Brain microvascular endothelial cell (primary cell): ENCODE results near the gene MSH5.

Experiments used
- DNase-seq: peaks from one replicate; pipeline ENCODE4 v3.0.0-alpha.2; 2020
- H3K27ac ChIP-seq: fragments of 250-450 bp; sonication (Bioruptor Pico); 2 replicates; pipeline ENCODE4 v1.5.1; 2020; ENCODE audit warnings: mild to moderate bottlenecking, moderate library complexity
- H3K27me3 ChIP-seq: fragments of 250-450 bp; sonication (Bioruptor Pico); replicated peaks from 2 replicates; pipeline ENCODE4 v1.5.1; 2020; ENCODE audit warnings: mild to moderate bottlenecking
- H3K36me3 ChIP-seq: fragments of 250-450 bp; sonication (Bioruptor Pico); replicated peaks from 2 replicates; pipeline ENCODE4 v1.5.1; 2020; ENCODE audit warnings: mild to moderate bottlenecking
- H3K4me3 ChIP-seq: 2 replicates; pipeline ENCODE4 v1.5.1; 2011; ENCODE audit warnings: low read depth, mild to moderate bottlenecking, control low read depth, low read length, moderate library complexity
- CTCF ChIP-seq: IDR thresholded peaks from 2 replicates; pipeline ENCODE4 v1.5.1; 2011; ENCODE audit warnings: low read depth, mild to moderate bottlenecking, moderate library complexity, low read length, control low read depth, inconsistent platforms; ENCODE audit errors: missing control alignments
- in situ Hi-C: cut with HindIII; loops from 2 replicates; pipeline ENCODE4 v1.10.0; 2017; ENCODE audit warnings: low sequenced_read_pairs, low pct_ligation_motif_present

MSH5 gene

GRCh38 chr6:31692886-31693285 lies 46.9 kb upstream of the MSH5 start:
- Histone ChIP-seq H3K27ac (no peak overlapping the region), H3K27me3 (no peaks in the 10 kb centered on the region), H3K36me3 (peaks cover 60% of the 10 kb centered on the region), H3K4me3 (no peak overlapping the region)
- no peak for TF ChIP-seq CTCF
- in situ Hi-C loops = no loop called here
- no peak for DNase-seq

- no peak for DNase-seq
- TF ChIP-seq CTCF = no peak
- H3K27me3 ChIP-seq = no peaks in the 10 kb centered on the region
- H3K27ac ChIP-seq = no peak overlapping the region
- peaks cover 53% of the 10 kb centered on the region for H3K36me3 ChIP-seq
- in situ Hi-C loops = no loop called here
- H3K4me3 ChIP-seq = no peak overlapping the region
Observed at GRCh38 chr6:31693535-31693934, 46.3 kb upstream of the MSH5 start.

GRCh38 chr6:31697555-31697954 lies 42.2 kb upstream of the MSH5 start:
- Histone ChIP-seq H3K36me3 (peaks cover 24% of the 10 kb centered on the region), H3K4me3 (no peak overlapping the region), H3K27ac (no peak overlapping the region), H3K27me3 (no peaks in the 10 kb centered on the region)
- no peak for DNase-seq
- TF ChIP-seq CTCF = no peak
- in situ Hi-C loops = no loop called here

GRCh38 chr6:31700740-31701401 lies 38.9 kb upstream of the MSH5 start:
- in situ Hi-C loops = no loop called here
- Histone ChIP-seq H3K36me3 (peaks cover 7% of the 10 kb centered on the region), H3K4me3 (no peak overlapping the region), H3K27ac (no peak overlapping the region), H3K27me3 (no peaks in the 10 kb centered on the region)
- no peak for TF ChIP-seq CTCF
- DNase-seq = no peak

GRCh38 chr6:31701666-31702404 lies 38.0 kb upstream of the MSH5 start:
- in situ Hi-C loops = no loop called here
- peaks cover 7% of the 10 kb centered on the region for H3K36me3 ChIP-seq
- no peaks in the 10 kb centered on the region for H3K27me3 ChIP-seq
- peak overlapping the region; percentile 92 for H3K4me3 ChIP-seq
- DNase-seq = peak; percentile 19
- H3K27ac ChIP-seq = no peak overlapping the region
- no peak for TF ChIP-seq CTCF

- peak overlapping the region; percentile 84 for H3K27ac ChIP-seq
- H3K27me3 ChIP-seq = no peaks in the 10 kb centered on the region
- in situ Hi-C loops = no loop called here
- peak overlapping the region; percentile 92 for H3K4me3 ChIP-seq
- peak; percentile 13 for DNase-seq
- peaks cover 7% of the 10 kb centered on the region for H3K36me3 ChIP-seq
- TF ChIP-seq CTCF = no peak
Observed at GRCh38 chr6:31702405-31702818, 37.4 kb upstream of the MSH5 start.
